Thymus (tissue), 11 donors: ENCODE data around the gene TGM5. TPM values are rescaled to one million over a fixed set of nuclear protein-coding genes. Genes with fewer than 3 reads are reported as not detected.
A peak's percentile ranks its signal among the peaks of the same experiment; 100 is the strongest.
"Not testable (repeated sequence)": the region's sequence is repeated elsewhere in the genome, so short reads cannot be mapped to it uniquely, and the experiment has no call there.

Experiments
- DNase-seq, 9 donors: peaks; one replicate each; pipeline ENCODE4 v3.0.0-alpha.2; 2013; ENCODE audit warnings: low spot score in 9 of 9, low read depth in 6 of 9, missing footprints in 1 of 9
- H3K27ac ChIP-seq, 2 donors: one replicate each; pipeline ENCODE4 v1.5.1; 2013; ENCODE audit warnings: control low read depth in 1 of 2, low read depth in 1 of 2, low read length in 1 of 2, mild to moderate bottlenecking in 1 of 2, moderate library complexity in 1 of 2
- H3K27me3 ChIP-seq, 2 donors: one replicate each; pipeline ENCODE4 v1.5.1; 2013; ENCODE audit warnings: low read length in 1 of 2; ENCODE audit not compliant: control insufficient read depth in 2 of 2, insufficient read depth in 1 of 2
- H3K36me3 ChIP-seq, 2 donors: one replicate each; pipeline ENCODE4 v1.5.1; 2013; ENCODE audit warnings: low read length in 1 of 2, mild to moderate bottlenecking in 1 of 2, moderate library complexity in 1 of 2; ENCODE audit not compliant: control insufficient read depth in 2 of 2, insufficient read depth in 2 of 2
- H3K4me1 ChIP-seq, 2 donors: one replicate each; pipeline ENCODE4 v1.5.1; 2013; ENCODE audit warnings: low read length in 2 of 2; ENCODE audit not compliant: control insufficient read depth in 2 of 2, insufficient read depth in 2 of 2
- H3K4me3 ChIP-seq, 2 donors: one replicate each; pipeline ENCODE4 v1.5.1; 2013; ENCODE audit warnings: low read length in 2 of 2, control low read depth in 1 of 2, mild to moderate bottlenecking in 1 of 2
- H3K9me3 ChIP-seq, 2 donors: one replicate each; pipeline ENCODE4 v1.5.1; 2013; ENCODE audit warnings: low read length in 1 of 2, mild to moderate bottlenecking in 1 of 2; ENCODE audit not compliant: control insufficient read depth in 2 of 2, insufficient read depth in 1 of 2
- WGBS: extraction: QIAGEN DNeasy Blood & Tissue Kit; methylation state at CpG from one replicate; pipeline ENCODE4 v1.1.7; 2013; 5-methylcytosine and 5-hydroxymethylcytosine counted together
- polyA plus RNA-seq: library from polyadenylated mRNA; stranded (reverse); fragments of 200-250 nt; gene quantifications from one replicate; pipeline ENCODE4 v1.2.3, GENCODE V29; 2013
- total RNA-seq: library from RNA; stranded (reverse); fragments of 120-200 nt; gene quantifications from one replicate; pipeline ENCODE4 v1.2.4, GENCODE V29; 2013
- donor health status: healthy.

TGM5 gene
- total and polyA plus RNA-seq, 2 donors: 0.19 to 1.2 TPM

DNA sequence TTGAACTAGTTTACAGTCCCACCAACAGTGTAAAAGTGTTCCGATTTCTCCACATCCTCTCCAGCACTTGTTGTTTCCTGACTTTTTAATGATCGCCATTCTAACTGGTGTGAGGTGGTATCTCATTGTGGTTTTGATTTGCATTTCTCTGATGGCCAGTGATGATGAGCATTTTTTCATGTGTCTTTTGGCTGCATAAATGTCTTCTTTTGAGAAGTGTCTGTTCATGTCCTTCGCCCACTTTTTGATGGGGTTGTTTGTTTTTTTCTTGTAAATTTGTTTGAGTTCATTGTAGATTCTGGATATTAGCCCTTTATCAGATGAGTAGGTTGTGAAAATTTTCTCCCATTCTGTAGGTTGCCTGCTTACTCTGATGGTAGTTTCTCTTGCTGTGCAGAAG, 22.9 kb upstream of the TGM5 start:
- not testable (repeated sequence) for DNase-seq, H3K4me1 ChIP-seq, H3K36me3 ChIP-seq, H3K4me3 ChIP-seq, H3K27ac ChIP-seq, H3K9me3 ChIP-seq
- WGBS: 100% methylated on average over 2 of the region's 3 CpGs
- H3K27me3 ChIP-seq: peaks cover 2 to 32% of the 10 kb centered on the region in 2 donors

GRCh38 chr15:43287254-43287653, 20.5 kb upstream of the TGM5 start:
- no peaks in the 10 kb centered on the region for H3K36me3 ChIP-seq
- DNase-seq: no peak
- H3K9me3 ChIP-seq: no peaks in the 10 kb centered on the region
- H3K4me3 ChIP-seq: no peak overlapping the region
- 86% methylated on average over 15 of the region's 15 CpGs for WGBS
- no peaks in the 10 kb centered on the region for H3K4me1 ChIP-seq
- H3K27ac ChIP-seq: no peak overlapping the region
- H3K27me3 ChIP-seq: peaks cover 0 to 12% of the 10 kb centered on the region in 2 donors

DNA sequence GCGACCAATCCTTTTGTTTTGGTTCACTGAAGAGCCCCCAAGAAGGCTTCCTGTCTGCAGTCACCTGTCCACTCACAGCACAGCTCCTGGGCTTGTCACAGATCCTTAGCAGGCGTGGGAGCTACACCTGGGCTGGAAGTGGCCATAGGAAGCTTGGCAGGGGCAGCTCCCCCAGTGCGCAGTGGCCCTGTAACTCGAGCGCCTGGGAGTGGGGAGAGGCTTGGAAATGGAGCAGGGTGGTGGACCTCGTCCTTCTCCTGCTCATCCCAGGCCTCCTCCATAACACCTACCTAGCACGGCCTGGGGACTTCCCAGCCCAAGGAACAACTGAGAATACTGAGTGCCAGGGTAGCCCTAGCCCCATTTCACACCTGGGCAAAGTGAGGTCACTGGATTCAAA, 19.3 kb upstream of the TGM5 start:
- no peaks in the 10 kb centered on the region for H3K36me3 ChIP-seq

GRCh38 chr15:43285609-43286037, 18.9 kb upstream of the TGM5 start:
- peaks cover 0 to 4% of the 10 kb centered on the region in 2 donors for H3K27me3 ChIP-seq
- no peaks in the 10 kb centered on the region for H3K9me3 ChIP-seq
- peak; percentile 26 to 79 (median 52) for DNase-seq
- H3K27ac ChIP-seq: no peak overlapping the region
- H3K4me3 ChIP-seq: no peak overlapping the region
- WGBS: 30% methylated on average over 4 of the region's 4 CpGs
- H3K36me3 ChIP-seq: no peaks in the 10 kb centered on the region
- H3K4me1 ChIP-seq: no peaks in the 10 kb centered on the region

More for the DNA sequence above, 19.3 kb upstream of the TGM5 start:
- DNase-seq: no peak
- Histone ChIP-seq H3K9me3 (no peaks in the 10 kb centered on the region), H3K27me3 (peaks cover 0 to 4% of the 10 kb centered on the region in 2 donors), H3K4me3 (no peak overlapping the region), H3K4me1 (no peaks in the 10 kb centered on the region), H3K27ac (no peak overlapping the region)
- 75% methylated on average over 7 of the region's 7 CpGs for WGBS

GRCh38 chr15:43283526-43283925, 16.8 kb upstream of the TGM5 start:
- Histone ChIP-seq H3K4me1 (no peaks in the 10 kb centered on the region), H3K27ac (no peak overlapping the region), H3K36me3 (no peaks in the 10 kb centered on the region), H3K9me3 (no peaks in the 10 kb centered on the region), H3K27me3 (peaks cover 0 to 4% of the 10 kb centered on the region in 2 donors), H3K4me3 (no peak overlapping the region)
- 50% methylated on average over 1 of the region's 1 CpG for WGBS
- DNase-seq: no peak

GRCh38 chr15:43281926-43282602, 15.3 kb upstream of the TGM5 start:
- Histone ChIP-seq H3K27me3 (peaks cover 0 to 3% of the 10 kb centered on the region in 2 donors), H3K4me1 (no peaks in the 10 kb centered on the region), H3K36me3 (no peaks in the 10 kb centered on the region), H3K4me3 (no peak overlapping the region), H3K27ac (no peak overlapping the region), H3K9me3 (no peaks in the 10 kb centered on the region)
- DNase-seq: no peak
- WGBS: 98% methylated on average over 12 of the region's 12 CpGs

GRCh38 chr15:43280996-43281395, 14.3 kb upstream of the TGM5 start:
- Histone ChIP-seq H3K9me3 (no peaks in the 10 kb centered on the region), H3K27me3 (no peaks in the 10 kb centered on the region), H3K27ac (no peak overlapping the region), H3K4me3 (no peak overlapping the region), H3K36me3 (no peaks in the 10 kb centered on the region), H3K4me1 (no peaks in the 10 kb centered on the region)
- WGBS: 95% methylated on average over 7 of the region's 7 CpGs
- no peak for DNase-seq

DNA sequence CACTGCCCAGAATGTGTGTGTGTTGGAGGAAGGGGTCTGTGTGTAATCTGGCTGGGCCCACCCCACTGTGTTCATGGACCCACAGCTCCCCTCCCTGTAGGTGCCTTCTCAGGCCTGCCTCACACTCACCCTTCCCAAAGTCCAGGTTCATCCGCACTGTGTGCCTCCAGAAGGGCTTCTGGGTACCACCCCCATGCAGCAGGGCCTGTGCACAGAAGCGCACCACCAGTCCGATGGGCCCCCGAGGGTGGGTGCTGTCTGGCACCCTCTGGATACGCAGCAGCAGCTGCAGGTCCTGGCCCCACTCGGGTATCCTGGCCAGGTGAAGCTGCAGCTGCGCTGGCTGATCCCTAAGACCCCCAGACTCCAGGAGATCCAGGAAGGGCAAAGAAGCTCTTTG, 12.8 kb upstream of the TGM5 start:
- 93% methylated on average over 7 of the region's 7 CpGs for WGBS
- no peaks in the 10 kb centered on the region for H3K27me3 ChIP-seq
- no peaks in the 10 kb centered on the region for H3K4me1 ChIP-seq
- no peaks in the 10 kb centered on the region for H3K9me3 ChIP-seq
- DNase-seq: no peak
- no peak overlapping the region for H3K27ac ChIP-seq
- no peak overlapping the region for H3K4me3 ChIP-seq
- H3K36me3 ChIP-seq: no peaks in the 10 kb centered on the region

GRCh38 chr15:43278869-43279268, 12.1 kb upstream of the TGM5 start:
- Histone ChIP-seq H3K27ac (no peak overlapping the region), H3K27me3 (no peaks in the 10 kb centered on the region), H3K36me3 (no peaks in the 10 kb centered on the region), H3K9me3 (no peaks in the 10 kb centered on the region), H3K4me1 (no peaks in the 10 kb centered on the region), H3K4me3 (no peak overlapping the region)
- 86% methylated on average over 11 of the region's 11 CpGs for WGBS
- no peak for DNase-seq
